Memory B cell (primary cell): ENCODE results near the gene TMPRSS4.

ENCODE experiments used
- ATAC-seq: fragments of 150-1000 bp; cut with Tn5 transposase; 2 replicates; pipeline ENCODE4 v1.10.0; 2021; ENCODE audit warnings: low read depth, mild to moderate bottlenecking, moderate library complexity
- DNase-seq, 2 donors: peaks; one replicate each; pipeline ENCODE4 v3.0.0; 2022; ENCODE audit warnings: low spot score in 2 of 2
- H3K27ac Mint-ChIP-seq: one replicate; pipeline ENCODE4 v1.8.0; 2022; ENCODE audit warnings: mild to moderate bottlenecking, moderate library complexity, mixed read lengths
- H3K27me3 Mint-ChIP-seq: one replicate; pipeline ENCODE4 v1.8.0; 2022; ENCODE audit warnings: mixed read lengths
- H3K36me3 Mint-ChIP-seq: one replicate; pipeline ENCODE4 v1.8.0; 2022; ENCODE audit warnings: mild to moderate bottlenecking, mixed read lengths
- H3K4me1 Mint-ChIP-seq: one replicate; pipeline ENCODE4 v1.8.0; 2022; ENCODE audit warnings: mixed read lengths
- H3K4me3 Mint-ChIP-seq: one replicate; pipeline ENCODE4 v1.8.0; 2022; ENCODE audit warnings: mild to moderate bottlenecking, moderate library complexity, mixed read lengths
- H3K9me3 Mint-ChIP-seq: one replicate; pipeline ENCODE4 v1.8.0; 2022; ENCODE audit warnings: mixed read lengths

Gene TMPRSS4

DNA sequence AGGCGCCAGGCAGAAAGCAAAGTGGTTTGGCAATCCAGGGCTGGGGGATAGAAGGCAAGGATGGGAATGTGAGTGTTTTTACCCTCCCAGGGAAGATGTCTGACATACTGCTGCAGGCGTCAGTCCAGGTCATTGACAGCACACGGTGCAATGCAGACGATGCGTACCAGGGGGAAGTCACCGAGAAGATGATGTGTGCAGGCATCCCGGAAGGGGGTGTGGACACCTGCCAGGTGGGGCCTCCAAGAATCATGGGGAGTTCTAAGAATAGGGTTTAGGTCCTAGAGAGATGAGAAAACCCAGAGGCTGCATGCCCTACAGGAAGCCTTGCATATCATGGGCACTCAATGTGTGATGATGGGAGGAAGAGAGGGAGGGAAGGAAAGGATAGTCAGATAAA lies 38.2 kb downstream of the TMPRSS4 start:
- DNase-seq, result no peak
- peaks cover 15% of the 10 kb centered on the region for H3K4me1 Mint-ChIP-seq
- no peak for ATAC-seq

DNA sequence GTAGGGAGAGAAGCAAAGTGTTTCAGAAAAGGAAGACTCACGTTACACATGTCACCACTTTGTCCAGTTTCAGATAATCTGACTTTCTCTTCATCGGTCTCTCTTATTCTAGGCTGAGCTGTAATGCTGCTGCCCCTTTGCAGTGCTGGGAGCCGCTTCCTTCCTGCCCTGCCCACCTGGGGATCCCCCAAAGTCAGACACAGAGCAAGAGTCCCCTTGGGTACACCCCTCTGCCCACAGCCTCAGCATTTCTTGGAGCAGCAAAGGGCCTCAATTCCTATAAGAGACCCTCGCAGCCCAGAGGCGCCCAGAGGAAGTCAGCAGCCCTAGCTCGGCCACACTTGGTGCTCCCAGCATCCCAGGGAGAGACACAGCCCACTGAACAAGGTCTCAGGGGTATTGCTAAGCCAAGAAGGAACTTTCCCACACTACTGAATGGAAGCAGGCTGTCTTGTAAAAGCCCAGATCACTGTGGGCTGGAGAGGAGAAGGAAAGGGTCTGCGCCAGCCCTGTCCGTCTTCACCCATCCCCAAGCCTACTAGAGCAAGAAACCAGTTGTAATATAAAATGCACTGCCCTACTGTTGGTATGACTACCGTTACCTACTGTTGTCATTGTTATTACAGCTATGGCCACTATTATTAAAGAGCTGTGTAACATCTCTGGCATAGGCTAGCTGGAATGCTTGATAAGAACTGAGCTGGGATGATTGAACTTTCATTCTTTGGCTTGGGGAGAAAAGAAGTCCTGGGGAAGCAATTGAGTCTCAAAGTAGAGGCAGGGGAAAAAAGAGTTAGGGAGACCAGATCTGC lies 41.1 kb downstream of the TMPRSS4 start:
- Mint-ChIP-seq H3K27ac (peak overlapping the region; percentile 60), H3K4me1 (peaks cover 15% of the 10 kb centered on the region), H3K36me3 (no peaks in the 10 kb centered on the region), H3K27me3 (peaks cover 11% of the 10 kb centered on the region), H3K4me3 (no peak overlapping the region), H3K9me3 (peaks cover 2% of the 10 kb centered on the region)
- no peak for DNase-seq
- peak; percentile 95 for ATAC-seq

More for the DNA sequence above, 38.2 kb downstream of the TMPRSS4 start:
- H3K9me3 Mint-ChIP-seq, result no peaks in the 10 kb centered on the region
- no peak overlapping the region for H3K4me3 Mint-ChIP-seq
- H3K36me3 Mint-ChIP-seq, result no peaks in the 10 kb centered on the region
- H3K27ac Mint-ChIP-seq, result no peak overlapping the region
- peaks cover 16% of the 10 kb centered on the region for H3K27me3 Mint-ChIP-seq

DNA sequence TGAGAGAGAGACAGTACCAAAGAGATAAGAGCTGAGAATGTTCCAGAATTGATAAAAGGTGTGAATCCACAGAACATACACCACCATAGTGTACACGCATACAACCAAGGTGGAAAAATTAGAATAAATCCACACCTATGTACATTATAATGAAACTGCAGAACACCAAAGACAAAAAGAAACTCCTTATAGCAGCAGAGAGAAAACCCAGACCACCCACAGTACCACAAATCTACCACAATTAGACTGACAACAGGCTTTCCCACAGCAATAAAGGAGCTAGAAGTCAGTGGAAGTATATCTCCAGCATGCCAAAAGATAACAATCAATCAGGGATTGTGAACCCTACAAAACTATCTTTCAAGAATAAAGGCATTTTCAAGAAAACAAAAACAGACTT lies 43.9 kb downstream of the TMPRSS4 start:
- Mint-ChIP-seq H3K36me3 (no peaks in the 10 kb centered on the region), H3K9me3 (peaks cover 2% of the 10 kb centered on the region), H3K4me1 (peaks cover 11% of the 10 kb centered on the region), H3K27ac (no peak overlapping the region), H3K27me3 (peaks cover 3% of the 10 kb centered on the region), H3K4me3 (no peak overlapping the region)
- ATAC-seq, result no peak
- no peak for DNase-seq

DNA sequence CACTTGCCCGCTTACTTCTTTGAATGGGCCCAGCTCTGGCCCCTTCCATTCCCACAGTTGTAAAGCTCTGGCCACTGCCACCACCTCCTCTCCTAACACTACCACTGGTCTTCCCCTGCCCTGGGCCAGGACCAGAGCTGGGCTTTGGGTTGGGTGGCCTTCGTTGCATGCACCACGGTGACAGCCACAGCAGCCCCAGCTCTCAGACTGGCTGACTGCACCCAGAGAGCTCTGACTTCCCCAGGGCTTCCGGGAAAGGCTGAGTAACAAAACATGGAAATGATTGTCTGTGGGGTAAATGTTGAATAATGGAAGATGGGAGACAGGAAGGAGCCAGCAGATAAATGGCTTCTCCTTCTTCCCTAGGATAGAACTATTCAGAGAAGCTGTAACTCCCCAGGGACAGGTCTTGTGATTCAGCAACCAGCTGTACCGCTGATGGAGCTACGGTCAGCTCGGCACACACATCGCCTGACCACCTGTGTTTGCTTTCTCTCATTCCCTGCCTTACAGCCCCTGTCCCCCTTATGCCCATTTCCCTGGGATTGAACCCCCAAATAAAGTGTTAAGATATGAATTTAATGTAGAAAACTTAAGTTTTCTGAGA lies 48.2 kb downstream of the TMPRSS4 start:
- ATAC-seq (no peak), DNase-seq (no peak)
- Mint-ChIP-seq H3K27ac (no peak overlapping the region), H3K27me3 (peaks cover 6% of the 10 kb centered on the region), H3K4me1 (no peaks in the 10 kb centered on the region), H3K9me3 (peaks cover 2% of the 10 kb centered on the region), H3K36me3 (no peaks in the 10 kb centered on the region), H3K4me3 (no peak overlapping the region)

DNA sequence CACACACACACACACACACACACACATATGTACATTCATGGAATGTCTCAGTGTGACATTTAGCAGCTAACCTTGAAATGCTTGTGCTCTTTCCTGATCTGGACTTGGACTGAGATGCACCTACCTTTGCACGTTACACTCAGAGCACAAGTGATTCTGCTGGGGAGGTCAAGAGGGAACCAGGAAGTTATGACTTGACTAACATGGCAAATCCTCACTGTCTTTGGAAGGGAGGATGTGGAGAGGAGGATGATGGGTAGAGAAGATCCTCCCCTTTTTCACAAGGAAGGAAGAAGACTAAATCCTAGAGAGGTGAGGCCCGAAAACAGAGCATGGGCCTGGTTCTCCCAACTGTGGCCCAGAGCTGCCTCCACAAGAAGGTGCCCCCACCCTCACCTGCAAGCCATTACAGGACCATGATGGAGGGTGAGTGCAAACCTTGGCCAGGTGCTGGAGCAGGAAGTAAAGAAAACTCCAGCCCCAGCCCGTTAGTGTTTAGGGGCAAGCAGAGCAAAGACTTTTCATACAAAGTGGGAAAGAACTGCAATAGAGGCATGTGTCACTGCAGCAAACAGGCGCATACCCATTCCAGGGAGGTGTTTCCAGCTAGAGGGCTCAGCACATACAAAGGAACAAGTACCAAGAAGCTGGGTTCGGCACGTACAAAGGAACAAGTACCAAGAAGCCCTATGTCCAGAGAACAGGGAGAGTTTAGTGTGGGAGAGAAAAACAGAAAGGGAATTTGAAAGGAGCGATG lies 49.4 kb downstream of the TMPRSS4 start:
- Mint-ChIP-seq H3K36me3 (no peaks in the 10 kb centered on the region), H3K9me3 (no peaks in the 10 kb centered on the region), H3K27me3 (peaks cover 6% of the 10 kb centered on the region), H3K27ac (no peak overlapping the region), H3K4me1 (no peaks in the 10 kb centered on the region), H3K4me3 (no peak overlapping the region)
- DNase-seq (no peak), ATAC-seq (no peak)

DNA sequence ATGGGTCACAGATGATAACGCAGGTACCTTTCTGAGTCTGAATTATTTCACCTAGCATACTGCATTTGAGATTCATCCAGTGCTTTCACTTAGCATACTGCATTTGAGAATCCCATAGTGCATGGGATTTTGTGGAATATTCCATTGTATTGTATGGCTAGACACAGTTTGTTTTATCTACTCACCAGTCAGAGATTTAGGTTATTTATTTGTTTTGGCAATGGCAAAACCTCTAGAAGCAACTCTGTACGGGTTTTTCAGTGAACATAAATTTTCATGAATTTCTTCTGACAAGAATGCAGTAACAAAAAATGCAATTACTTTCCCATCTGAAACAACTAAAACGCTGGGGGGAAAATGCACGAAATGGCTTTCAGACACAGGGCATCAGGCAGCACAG lies 51.4 kb downstream of the TMPRSS4 start:
- ATAC-seq (no peak), DNase-seq (no peak)
- no peaks in the 10 kb centered on the region for H3K4me1 Mint-ChIP-seq
- H3K4me3 Mint-ChIP-seq, result no peak overlapping the region
- H3K27me3 Mint-ChIP-seq, result peaks cover 5% of the 10 kb centered on the region
- H3K36me3 Mint-ChIP-seq, result no peaks in the 10 kb centered on the region
- no peaks in the 10 kb centered on the region for H3K9me3 Mint-ChIP-seq
- no peak overlapping the region for H3K27ac Mint-ChIP-seq

DNA sequence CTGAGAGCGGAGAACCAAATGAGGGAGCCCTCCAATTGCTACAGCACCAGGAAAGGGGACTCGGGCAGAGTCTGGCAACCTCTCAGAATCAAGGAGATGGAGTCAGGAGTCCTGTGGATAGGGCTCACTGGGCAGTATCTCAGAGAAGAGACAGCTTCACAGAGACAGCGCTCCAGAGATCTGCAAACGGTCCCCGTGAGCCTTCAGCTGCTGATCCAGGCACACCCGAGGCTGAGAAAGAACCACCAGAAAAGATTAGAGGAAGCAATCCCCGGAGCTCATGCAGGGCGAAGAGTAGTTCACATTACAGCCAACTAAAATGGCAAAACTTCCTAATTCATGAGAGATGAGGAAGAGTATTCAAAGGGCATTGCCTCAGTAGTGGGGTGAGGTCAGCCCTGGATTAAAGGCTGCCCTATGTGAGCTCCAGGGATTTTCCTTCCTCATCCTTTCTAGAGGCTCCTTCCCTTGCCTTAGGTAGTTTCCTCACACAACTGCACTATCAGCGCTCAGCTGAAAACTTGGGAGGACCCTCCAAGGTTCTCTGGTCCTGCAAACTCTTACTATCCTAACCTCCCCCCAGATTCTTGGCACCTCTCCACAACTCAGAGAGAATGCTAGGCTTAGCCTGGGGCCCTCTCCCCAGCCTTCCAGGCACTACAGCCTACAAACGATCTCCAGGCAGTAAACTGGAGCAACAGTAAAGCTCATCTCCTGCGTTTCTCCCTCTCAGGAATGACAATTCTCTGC lies 52.0 kb downstream of the TMPRSS4 start:
- H3K4me1 Mint-ChIP-seq, result no peaks in the 10 kb centered on the region
- no peaks in the 10 kb centered on the region for H3K9me3 Mint-ChIP-seq
- no peak overlapping the region for H3K4me3 Mint-ChIP-seq
- no peaks in the 10 kb centered on the region for H3K36me3 Mint-ChIP-seq
- DNase-seq (no peak), ATAC-seq (no peak)
- no peak overlapping the region for H3K27ac Mint-ChIP-seq
- H3K27me3 Mint-ChIP-seq, result peaks cover 7% of the 10 kb centered on the region

DNA sequence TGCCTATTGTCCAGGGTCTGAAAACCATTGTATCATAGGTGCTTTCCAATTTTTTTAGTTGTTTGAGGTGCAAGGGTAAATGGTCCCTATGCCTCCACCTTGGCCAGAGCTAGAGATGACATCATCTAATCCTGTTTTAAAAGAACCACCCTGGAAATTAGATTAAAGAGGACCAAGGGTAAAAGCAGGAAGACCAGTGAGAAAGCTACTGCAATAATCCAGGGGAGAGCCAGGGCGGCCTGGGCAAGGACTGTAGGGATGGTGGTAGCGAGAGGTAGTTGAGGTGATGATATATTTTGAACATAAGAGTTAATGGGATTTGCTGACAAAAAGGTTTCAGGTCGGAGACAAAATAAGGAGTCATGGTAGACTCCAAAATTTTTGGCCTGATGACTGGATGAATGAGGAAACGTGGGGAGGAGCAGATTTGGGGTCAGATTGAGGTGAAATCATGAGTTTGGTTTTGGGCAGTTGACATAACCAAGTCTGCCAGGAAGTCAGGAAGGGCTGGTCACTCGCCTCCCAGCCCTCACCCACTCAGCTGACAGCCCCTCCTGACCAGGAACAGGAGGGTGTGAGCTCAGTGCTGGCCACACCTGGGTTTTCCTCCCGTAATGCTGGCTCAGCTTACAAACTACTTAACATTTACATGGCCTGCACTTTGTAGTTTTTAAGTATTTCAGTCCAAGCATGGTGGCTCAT lies 52.7 kb downstream of the TMPRSS4 start:
- H3K4me1 Mint-ChIP-seq, result no peaks in the 10 kb centered on the region
- no peak overlapping the region for H3K27ac Mint-ChIP-seq
- H3K36me3 Mint-ChIP-seq, result no peaks in the 10 kb centered on the region
- peaks cover 11% of the 10 kb centered on the region for H3K27me3 Mint-ChIP-seq
- DNase-seq (no peak), ATAC-seq (no peak)
- no peak overlapping the region for H3K4me3 Mint-ChIP-seq
- H3K9me3 Mint-ChIP-seq, result no peaks in the 10 kb centered on the region

DNA sequence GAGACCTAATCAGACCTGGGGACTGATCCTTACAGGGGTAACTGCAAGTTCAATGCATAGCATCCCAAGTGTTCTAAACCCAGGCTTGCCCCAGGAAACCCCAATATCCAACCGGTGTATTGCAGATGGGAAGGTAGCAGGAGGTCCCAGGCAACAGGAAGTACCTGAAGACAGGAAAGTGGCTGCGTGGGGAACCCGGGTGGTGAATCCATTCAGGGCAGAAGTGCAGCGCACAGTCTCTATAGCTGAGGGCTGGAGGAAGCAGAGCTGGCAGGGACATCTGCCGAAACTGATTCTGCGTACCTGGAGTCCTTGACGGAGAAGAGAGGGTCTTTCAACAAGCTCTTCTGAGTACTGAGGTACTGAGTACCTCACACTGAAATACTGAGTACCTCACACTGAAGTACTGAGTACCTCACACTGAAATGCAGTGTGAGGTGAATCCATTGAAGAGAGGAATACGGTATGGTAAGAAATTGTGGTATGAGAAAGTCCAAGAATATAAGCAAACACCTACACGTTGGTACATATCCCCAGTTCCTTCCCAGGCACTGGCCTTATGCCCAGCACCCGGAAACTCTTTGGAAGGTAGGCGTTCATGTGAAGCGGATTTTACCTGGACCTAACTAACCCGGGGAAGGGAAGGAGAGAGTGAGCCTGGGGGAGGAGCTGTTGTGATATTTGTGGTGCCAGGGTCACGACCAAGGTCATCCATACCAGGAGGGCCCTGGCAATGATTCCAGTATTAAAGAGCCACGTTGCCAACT lies 55.7 kb downstream of the TMPRSS4 start:
- DNase-seq (no peak), ATAC-seq (no peak)
- no peaks in the 10 kb centered on the region for H3K9me3 Mint-ChIP-seq
- no peaks in the 10 kb centered on the region for H3K36me3 Mint-ChIP-seq
- H3K4me3 Mint-ChIP-seq, result no peak overlapping the region
- H3K4me1 Mint-ChIP-seq, result no peaks in the 10 kb centered on the region
- peaks cover 14% of the 10 kb centered on the region for H3K27me3 Mint-ChIP-seq
- H3K27ac Mint-ChIP-seq, result no peak overlapping the region

DNA sequence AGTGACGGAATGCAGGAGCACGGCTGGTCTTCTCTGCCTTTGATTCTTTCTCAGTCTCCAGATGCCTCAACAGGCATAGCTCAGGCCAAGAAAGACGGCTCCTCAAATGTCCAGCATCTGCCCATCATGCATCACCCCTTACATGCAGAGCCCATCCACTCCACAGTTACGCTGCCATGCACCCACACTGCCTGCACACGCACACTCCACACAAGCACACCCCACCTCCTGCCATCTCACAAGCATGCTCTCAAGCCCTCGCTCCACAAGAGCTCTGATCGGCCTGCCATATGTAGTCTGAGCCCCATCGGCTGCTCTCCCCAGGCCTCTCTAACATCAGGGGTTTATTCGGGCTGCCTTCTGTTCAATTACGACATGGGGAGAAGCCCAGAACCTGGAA lies 56.9 kb downstream of the TMPRSS4 start:
- Mint-ChIP-seq H3K27ac (no peak overlapping the region), H3K9me3 (no peaks in the 10 kb centered on the region), H3K36me3 (no peaks in the 10 kb centered on the region), H3K27me3 (peaks cover 16% of the 10 kb centered on the region), H3K4me3 (no peak overlapping the region), H3K4me1 (no peaks in the 10 kb centered on the region)
- DNase-seq, result no peak
- ATAC-seq, result no peak

DNA sequence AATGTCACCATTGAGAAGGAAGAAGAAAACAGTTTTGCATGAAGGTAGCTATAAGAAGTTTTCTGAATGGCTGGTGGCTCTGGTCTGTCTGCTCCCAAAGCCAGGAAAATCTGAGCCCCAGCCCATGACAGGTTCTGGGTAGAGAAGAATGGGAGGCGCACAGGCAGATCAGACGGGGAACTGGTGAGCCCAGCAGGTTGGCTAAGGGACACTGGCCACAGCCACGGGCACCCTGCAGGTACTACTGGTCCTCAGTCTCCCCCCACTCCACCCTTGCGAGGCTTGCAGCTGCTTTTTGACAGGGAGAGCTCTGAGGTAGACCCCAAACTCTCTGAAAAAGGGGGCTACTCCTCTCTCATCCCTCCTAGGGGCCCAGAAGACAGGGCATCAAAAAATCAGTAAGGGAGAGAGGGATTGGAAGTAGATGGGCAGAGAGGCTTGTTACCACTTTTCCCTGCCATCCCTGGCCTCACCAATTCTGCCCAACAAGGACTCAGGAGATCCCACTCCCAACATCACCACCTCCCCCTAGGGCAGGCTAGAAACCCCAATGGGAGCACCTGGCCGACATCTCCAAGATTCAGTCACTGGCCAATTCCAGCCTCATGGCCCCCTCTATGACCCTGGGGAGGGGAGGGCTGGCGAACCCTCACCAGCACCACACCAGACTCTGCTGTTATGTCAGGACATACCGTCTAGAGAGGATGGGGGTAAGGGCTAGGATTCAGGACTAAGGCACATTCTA lies 58.3 kb downstream of the TMPRSS4 start:
- H3K36me3 Mint-ChIP-seq, result no peaks in the 10 kb centered on the region
- no peak overlapping the region for H3K27ac Mint-ChIP-seq
- no peaks in the 10 kb centered on the region for H3K4me1 Mint-ChIP-seq
- H3K27me3 Mint-ChIP-seq, result peaks cover 19% of the 10 kb centered on the region
- H3K9me3 Mint-ChIP-seq, result no peaks in the 10 kb centered on the region
- DNase-seq (no peak), ATAC-seq (no peak)
- H3K4me3 Mint-ChIP-seq, result no peak overlapping the region

DNA sequence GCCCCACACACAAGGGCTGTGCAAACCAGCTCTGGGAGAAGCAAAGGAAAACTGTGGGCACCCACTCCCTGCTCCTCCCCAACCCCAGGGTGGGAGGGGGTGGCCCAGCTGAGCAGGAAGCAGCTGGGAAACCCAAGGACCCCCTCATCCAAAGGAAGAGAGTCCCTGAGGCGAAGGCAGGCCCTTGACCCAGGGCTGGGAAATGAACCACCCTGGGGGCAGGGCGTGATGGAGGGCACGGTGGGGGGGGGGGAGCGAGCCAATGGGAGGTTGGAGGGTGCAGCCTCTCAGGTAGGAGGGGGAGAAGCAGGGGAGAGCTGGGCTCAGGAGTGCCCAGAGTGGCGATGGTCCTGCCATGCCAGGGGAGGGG lies 58.9 kb downstream of the TMPRSS4 start:
- no peak for DNase-seq
- ATAC-seq, result no peak
- H3K36me3 Mint-ChIP-seq, result no peaks in the 10 kb centered on the region
- H3K4me3 Mint-ChIP-seq, result no peak overlapping the region
- no peaks in the 10 kb centered on the region for H3K9me3 Mint-ChIP-seq
- peaks cover 24% of the 10 kb centered on the region for H3K27me3 Mint-ChIP-seq
- no peak overlapping the region for H3K27ac Mint-ChIP-seq
- H3K4me1 Mint-ChIP-seq, result no peaks in the 10 kb centered on the region
